Transverse colon (tissue), 4 donors: ENCODE data around the gene LRRC8C. TPM values are rescaled to one million over a fixed set of nuclear protein-coding genes. Genes with fewer than 3 reads are reported as not detected.

Experiments used
- DNase-seq: peaks from one replicate; pipeline ENCODE4 v3.0.0-alpha.2; 2019
- H3K27ac ChIP-seq, 4 donors: fragments of 200-600 bp; sonication (generic); 2 replicates each; pipeline ENCODE4 v1.5.1; 2016 to 2018; ENCODE audit warnings: inconsistent platforms in 4 of 4
- H3K27me3 ChIP-seq: fragments of 200-600 bp; sonication (generic); 2 replicates; pipeline ENCODE4 v1.5.1; 2017; ENCODE audit warnings: inconsistent platforms
- H3K36me3 ChIP-seq, 4 donors: fragments of 200-600 bp; sonication (generic); 2 replicates each; pipeline ENCODE4 v1.5.1; 2017 to 2019; ENCODE audit warnings: inconsistent platforms in 4 of 4
- H3K4me1 ChIP-seq, 4 donors: fragments of 200-600 bp; sonication (generic); 2 replicates each; pipeline ENCODE4 v1.5.1; 2017 to 2020; ENCODE audit warnings: inconsistent platforms in 4 of 4
- H3K4me3 ChIP-seq, 4 donors: fragments of 200-600 bp; sonication (generic); 1 replicate in 1 of 4; 2 replicates in 3 of 4; pipeline versions ENCODE4 v1.5.1 to v1.6.1; 2017 to 2019; ENCODE audit warnings: inconsistent platforms in 4 of 4
- H3K9me3 ChIP-seq, 2 donors: fragments of 200-600 bp; sonication (generic); 2 replicates each; pipeline ENCODE4 v1.5.1; 2017 to 2019; ENCODE audit warnings: inconsistent platforms in 2 of 2
- EP300 ChIP-seq: sonication (generic); formaldehyde crosslinking; IDR thresholded peaks from one replicate; pipeline ENCODE4 v1.6.1; 2017; ENCODE audit warnings: antibody characterized with exemption, low read depth
- POLR2A ChIP-seq: fragments of 450-650 bp; IDR thresholded peaks from one replicate; pipeline ENCODE4 v1.6.1; 2016; ENCODE audit warnings: antibody characterized with exemption, mild to moderate bottlenecking, moderate library complexity
- POLR2AphosphoS5 ChIP-seq, 3 donors: sonication (generic); formaldehyde crosslinking; IDR thresholded peaks; one replicate each; pipeline ENCODE4 v1.6.1; 2016; ENCODE audit warnings: antibody characterized with exemption in 3 of 3
- WGBS, 2 donors: methylation state at CpG; one replicate each; pipeline ENCODE4 v1.1.5; 2018; ENCODE audit warnings: low coverage in 1 of 2; 5-methylcytosine and 5-hydroxymethylcytosine counted together
- in situ Hi-C, 4 donors: fragments of 200-750 bp; cut with MboI; loops; one replicate each; pipeline versions ENCODE4 v1.15.0 to v1.15.1; 2017; ENCODE audit warnings: low sequenced_read_pairs in 3 of 4, low pct_ligation_motif_present in 1 of 4, low pct_unique_long_range_greater_than_20kb in 1 of 4
- intact Hi-C: fragments of 100-400 bp; cut with DNase I; formaldehyde crosslinking; loops from one replicate; pipeline ENCODE4 v1.15.1; 2023; ENCODE audit warnings: low total_unique reads
- total RNA-seq, 4 donors: library from RNA; depleted of rRNA; stranded (reverse); fragments of >200 nt; gene quantifications; one replicate each; pipeline ENCODE4 v1.1.0, GENCODE V29; 2016
- TF ChIP-seq, protein P1 (sequence below), 5 experiments: fragments of 200-600 bp in 3 of 5; fragments of 450-650 bp in 2 of 5; sonication (generic) in 3 of 5; IDR thresholded peaks; 1 replicate in 2 of 5; 2 replicates in 3 of 5; pipeline ENCODE4 v1.5.1; 2016 to 2017; ENCODE audit warnings: antibody characterized with exemption in 5 of 5, inconsistent platforms in 3 of 5, mild to moderate bottlenecking in 2 of 5, moderate library complexity in 1 of 5

Gene LRRC8C
- total RNA-seq, 4 donors from 2014 or later, result 2.4 to 4.4 (median 2.7) TPM

DNA sequence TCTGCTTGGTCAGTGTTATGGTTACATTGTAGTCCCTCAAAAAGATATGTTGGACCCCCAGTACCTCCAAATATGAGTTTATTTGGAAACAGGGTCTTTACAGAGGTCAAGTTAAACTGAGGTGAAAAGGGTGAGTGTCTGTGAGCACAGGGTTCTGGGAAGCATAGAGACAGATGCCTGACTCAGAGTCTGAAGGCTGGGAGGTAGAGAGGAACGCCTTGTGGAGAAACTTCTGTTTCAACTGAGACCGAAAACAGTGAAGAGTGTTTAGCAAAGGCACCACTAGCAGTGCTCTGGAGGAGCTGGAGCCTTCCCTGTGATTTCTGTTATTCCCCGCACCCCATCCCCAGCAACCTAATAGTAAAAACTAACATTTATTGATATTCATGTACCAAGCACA, 122.7 kb downstream of the LRRC8C start:
- no peaks in the 10 kb centered on the region for H3K36me3 ChIP-seq
- H3K4me1 ChIP-seq, result peaks cover 0 to 13% (median 5%) of the 10 kb centered on the region in 4 donors
- DNase-seq, result no peak
- TF ChIP-seq POLR2AphosphoS5 (IDR thresholded peaks at IDR 0.05) (no peak), EP300 (no peak), POLR2A (no peak)
- TF ChIP-seq, protein P1, sequence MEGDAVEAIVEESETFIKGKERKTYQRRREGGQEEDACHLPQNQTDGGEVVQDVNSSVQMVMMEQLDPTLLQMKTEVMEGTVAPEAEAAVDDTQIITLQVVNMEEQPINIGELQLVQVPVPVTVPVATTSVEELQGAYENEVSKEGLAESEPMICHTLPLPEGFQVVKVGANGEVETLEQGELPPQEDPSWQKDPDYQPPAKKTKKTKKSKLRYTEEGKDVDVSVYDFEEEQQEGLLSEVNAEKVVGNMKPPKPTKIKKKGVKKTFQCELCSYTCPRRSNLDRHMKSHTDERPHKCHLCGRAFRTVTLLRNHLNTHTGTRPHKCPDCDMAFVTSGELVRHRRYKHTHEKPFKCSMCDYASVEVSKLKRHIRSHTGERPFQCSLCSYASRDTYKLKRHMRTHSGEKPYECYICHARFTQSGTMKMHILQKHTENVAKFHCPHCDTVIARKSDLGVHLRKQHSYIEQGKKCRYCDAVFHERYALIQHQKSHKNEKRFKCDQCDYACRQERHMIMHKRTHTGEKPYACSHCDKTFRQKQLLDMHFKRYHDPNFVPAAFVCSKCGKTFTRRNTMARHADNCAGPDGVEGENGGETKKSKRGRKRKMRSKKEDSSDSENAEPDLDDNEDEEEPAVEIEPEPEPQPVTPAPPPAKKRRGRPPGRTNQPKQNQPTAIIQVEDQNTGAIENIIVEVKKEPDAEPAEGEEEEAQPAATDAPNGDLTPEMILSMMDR (IDR thresholded peaks at IDR 0.05), result no peak
- H3K4me3 ChIP-seq, result no peak overlapping the region
- in situ Hi-C loops, result loop anchor here (10.0 to 25.0 kb wide), 4 partner anchors 118 to 268 kb away; partner anchors contain the start of genes LRRC8B (in 3 of the 4) and LRRC8C (in 3 of the 4)
- WGBS, 2 donors, result 85 to 94% methylated on average over 3 of the region's 3 CpGs
- no peak overlapping the region for H3K27ac ChIP-seq
- H3K27me3 ChIP-seq, result no peaks in the 10 kb centered on the region
- intact Hi-C loops, result no loop called here
- no peaks in the 10 kb centered on the region for H3K9me3 ChIP-seq

DNA sequence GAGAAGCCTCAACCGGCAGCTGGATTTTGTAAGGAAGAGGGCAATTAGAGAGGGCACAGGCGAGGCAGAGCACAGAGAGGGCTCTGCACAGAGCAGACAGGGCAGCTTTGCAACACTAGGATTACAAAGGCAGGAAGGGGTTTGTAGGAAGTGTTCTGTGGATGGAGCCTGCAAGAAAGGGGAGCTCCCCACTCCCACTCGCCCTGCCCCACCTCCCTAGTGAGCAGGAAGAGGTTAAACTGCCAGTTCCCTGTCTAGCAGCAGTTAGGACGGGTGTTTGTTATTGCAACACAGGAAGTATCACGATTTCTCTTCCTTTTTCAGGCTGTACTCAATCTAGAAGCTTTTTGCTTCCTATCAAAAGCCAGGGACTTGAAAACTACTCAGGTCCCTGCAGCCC, 124.6 kb downstream of the LRRC8C start:
- Histone ChIP-seq H3K4me3 (no peak overlapping the region), H3K27me3 (no peaks in the 10 kb centered on the region), H3K9me3 (no peaks in the 10 kb centered on the region), H3K36me3 (no peaks in the 10 kb centered on the region), H3K27ac (peak overlapping the region; percentile 39 to 45 (median 42)), H3K4me1 (peaks cover 0 to 19% (median 5%) of the 10 kb centered on the region in 4 donors)
- TF ChIP-seq EP300 (no peak), POLR2AphosphoS5 (IDR thresholded peaks at IDR 0.05) (no peak), POLR2A (no peak)
- TF ChIP-seq, protein P1 (IDR thresholded peaks at IDR 0.05), result no peak
- DNase-seq, result no peak
- 19 to 20% methylated on average over 5 of the region's 5 CpGs for WGBS, 2 donors
- intact Hi-C loops (no loop called here), in situ Hi-C loops (loop anchor here (10.0 to 25.0 kb wide), 4 partner anchors 120 to 270 kb away; partner anchors contain the start of genes LRRC8B (in 3 of the 4) and LRRC8C (in 3 of the 4))

DNA sequence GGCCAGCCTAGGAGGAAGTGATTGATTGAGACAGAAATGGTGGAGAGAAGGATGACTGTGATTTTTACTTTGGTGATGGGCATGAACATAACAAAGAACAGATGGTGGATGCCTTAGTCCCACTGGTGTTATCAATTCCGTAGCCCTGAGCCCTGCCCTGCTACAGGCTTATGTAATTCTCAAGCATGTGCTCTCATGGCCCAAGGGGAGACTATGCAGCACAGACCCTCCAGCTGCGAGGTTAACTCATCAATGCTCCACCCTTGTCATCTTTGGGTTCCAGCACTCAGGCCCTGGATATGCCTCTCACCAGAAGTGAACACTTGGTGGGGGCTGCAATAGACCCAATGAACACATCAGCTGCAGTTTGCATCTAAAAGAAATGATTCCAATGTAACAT, 125.2 kb downstream of the LRRC8C start:
- peak overlapping the region in 3 of 4 donors; percentile 39 to 45 (median 43) for H3K27ac ChIP-seq
- H3K36me3 ChIP-seq, result no peaks in the 10 kb centered on the region
- DNase-seq, result no peak
- no peak overlapping the region for H3K4me3 ChIP-seq
- H3K4me1 ChIP-seq, result peaks cover 0 to 23% (median 6%) of the 10 kb centered on the region in 4 donors
- WGBS, 2 donors, result 78% methylated on average over 2 of the region's 2 CpGs; no CpG with 5 or more reads in 1 of the 2 donors
- no peaks in the 10 kb centered on the region for H3K9me3 ChIP-seq
- in situ Hi-C loops (loop anchor here (10.0 to 25.0 kb wide), 4 partner anchors 121 to 271 kb away; partner anchors contain the start of genes LRRC8B (in 3 of the 4) and LRRC8C (in 3 of the 4)), intact Hi-C loops (no loop called here)
- TF ChIP-seq EP300 (no peak), POLR2A (no peak), POLR2AphosphoS5 (IDR thresholded peaks at IDR 0.05) (no peak)
- TF ChIP-seq, protein P1 (IDR thresholded peaks at IDR 0.05), result no peak
- H3K27me3 ChIP-seq, result no peaks in the 10 kb centered on the region

DNA sequence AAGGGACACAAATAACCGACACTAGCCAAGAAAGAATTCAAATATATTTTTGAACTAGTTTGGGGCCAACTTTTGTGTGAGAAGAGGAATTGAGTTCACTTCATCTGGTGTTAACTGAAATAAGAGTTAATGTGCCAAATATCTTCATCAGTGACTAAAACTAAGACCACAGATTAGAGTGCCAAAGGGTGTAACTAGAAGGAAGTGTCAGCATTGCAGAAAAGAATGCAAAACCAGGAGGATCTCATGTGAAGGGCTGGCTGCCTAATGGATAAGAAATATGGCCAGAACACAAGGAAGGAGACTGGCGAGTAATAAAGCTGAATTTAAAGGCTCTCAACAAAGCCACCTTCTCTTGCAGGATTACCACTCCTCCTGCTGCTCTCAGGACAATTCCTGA, 126.1 kb downstream of the LRRC8C start:
- no peaks in the 10 kb centered on the region for H3K27me3 ChIP-seq
- intact Hi-C loops, result no loop called here

More for the DNA sequence above, 126.1 kb downstream of the LRRC8C start:
- H3K4me1 ChIP-seq, result peaks cover 0 to 28% (median 11%) of the 10 kb centered on the region in 4 donors
- no peak for DNase-seq
- TF ChIP-seq EP300, result no peak
- no peak for TF ChIP-seq POLR2A
- TF ChIP-seq POLR2AphosphoS5 (IDR thresholded peaks at IDR 0.05), result no peak
- TF ChIP-seq, protein P1 (IDR thresholded peaks at IDR 0.05), result no peak
- in situ Hi-C loops, result loop anchor here (10.0 to 25.0 kb wide), 4 partner anchors 122 to 272 kb away; partner anchors contain the start of genes LRRC8B (in 3 of the 4) and LRRC8C (in 3 of the 4)
- H3K9me3 ChIP-seq, result no peaks in the 10 kb centered on the region
- no peaks in the 10 kb centered on the region for H3K36me3 ChIP-seq
- H3K27ac ChIP-seq, result no peak overlapping the region
- H3K4me3 ChIP-seq, result no peak overlapping the region
- 73 to 86% methylated on average over 2 of the region's 2 CpGs for WGBS, 2 donors
